ENCODE measurements around the gene PTK7.
A peak's percentile ranks its signal among the peaks of the same experiment; 100 is the strongest.

The PTK7 gene

DNA sequence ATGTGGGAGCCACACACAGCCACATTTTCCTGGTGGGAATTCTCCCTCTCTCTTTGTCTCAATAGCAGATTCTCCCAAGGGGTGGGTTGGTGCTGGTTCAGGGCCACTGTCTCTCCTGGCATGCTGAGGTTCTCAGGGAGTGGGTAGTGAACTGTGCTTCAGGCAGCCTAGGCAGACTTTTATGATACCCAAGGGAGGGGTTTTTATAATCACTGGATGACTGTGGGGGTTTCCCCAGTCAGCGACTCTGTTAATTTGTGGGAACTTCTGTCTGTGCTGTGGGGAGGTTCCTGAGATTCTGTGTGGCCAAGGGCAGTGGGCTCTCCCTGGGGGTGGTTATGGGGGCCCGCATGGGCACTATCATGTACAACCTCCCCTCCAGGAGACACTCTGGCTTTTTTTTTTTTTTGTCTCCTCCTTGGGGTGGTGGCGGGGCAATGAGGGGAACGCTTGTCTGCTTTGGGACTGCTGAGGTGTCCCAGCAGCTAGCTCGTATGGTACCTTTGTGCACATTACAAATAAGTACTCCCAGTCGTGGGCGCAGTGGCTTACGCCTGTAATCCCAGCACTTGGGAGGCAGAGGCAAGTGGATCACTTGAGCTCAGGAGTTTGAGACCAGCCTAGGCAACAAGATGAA, 10.0 kb downstream of the PTK7 start:
- H3K9me3 ChIP-seq (ENCODE audit: control insufficient read depth, insufficient read depth, low read length) = no peaks in the 10 kb centered on the region
- peaks cover 23% of the 10 kb centered on the region for H3K4me1 ChIP-seq (ENCODE audit: insufficient read depth, low read length)
- no peaks in the 10 kb centered on the region for H3K36me3 ChIP-seq (ENCODE audit: insufficient read depth, low read length)
- H3K9ac ChIP-seq (ENCODE audit: low read depth, low read length) = no peak overlapping the region

GRCh38 chr6:43088654-43089056, 12.5 kb downstream of the PTK7 start:
- no peak overlapping the region for H3K9ac ChIP-seq (ENCODE audit: low read depth, low read length)
- H3K9me3 ChIP-seq (ENCODE audit: control insufficient read depth, insufficient read depth, low read length) = no peaks in the 10 kb centered on the region
- no peaks in the 10 kb centered on the region for H3K36me3 ChIP-seq (ENCODE audit: insufficient read depth, low read length)
- peaks cover 19% of the 10 kb centered on the region for H3K4me1 ChIP-seq (ENCODE audit: insufficient read depth, low read length)

- peaks cover 24% of the 10 kb centered on the region for H3K4me1 ChIP-seq (ENCODE audit: insufficient read depth, low read length)
- no peaks in the 10 kb centered on the region for H3K36me3 ChIP-seq (ENCODE audit: insufficient read depth, low read length)
- H3K9ac ChIP-seq (ENCODE audit: low read depth, low read length) = 0 out of 2 replicates have a peak overlapping the region, but pooled peaks have one; percentile 6
- no peaks in the 10 kb centered on the region for H3K9me3 ChIP-seq (ENCODE audit: control insufficient read depth, insufficient read depth, low read length)
These were observed 13.4 kb downstream of the PTK7 start for GRCh38 chr6:43089467-43089866.

- Histone ChIP-seq H3K4me1 (ENCODE audit: insufficient read depth, low read length) (peaks cover 24% of the 10 kb centered on the region), H3K9me3 (ENCODE audit: control insufficient read depth, insufficient read depth, low read length) (no peaks in the 10 kb centered on the region), H3K9ac (ENCODE audit: low read depth, low read length) (no peak overlapping the region), H3K36me3 (ENCODE audit: insufficient read depth, low read length) (no peaks in the 10 kb centered on the region)
These were observed 13.9 kb downstream of the PTK7 start for GRCh38 chr6:43089874-43090558.

- H3K4me1 ChIP-seq (ENCODE audit: insufficient read depth, low read length) = peaks cover 25% of the 10 kb centered on the region
- H3K36me3 ChIP-seq (ENCODE audit: insufficient read depth, low read length) = no peaks in the 10 kb centered on the region
- no peaks in the 10 kb centered on the region for H3K9me3 ChIP-seq (ENCODE audit: control insufficient read depth, insufficient read depth, low read length)
- no peak overlapping the region for H3K9ac ChIP-seq (ENCODE audit: low read depth, low read length)
These were observed 14.4 kb downstream of the PTK7 start for GRCh38 chr6:43090559-43090956.

- Histone ChIP-seq H3K9ac (ENCODE audit: low read depth, low read length) (no peak overlapping the region), H3K9me3 (ENCODE audit: control insufficient read depth, insufficient read depth, low read length) (no peaks in the 10 kb centered on the region), H3K36me3 (ENCODE audit: insufficient read depth, low read length) (no peaks in the 10 kb centered on the region), H3K4me1 (ENCODE audit: insufficient read depth, low read length) (peaks cover 30% of the 10 kb centered on the region)
These were observed 14.9 kb downstream of the PTK7 start for GRCh38 chr6:43091020-43091419.

DNA sequence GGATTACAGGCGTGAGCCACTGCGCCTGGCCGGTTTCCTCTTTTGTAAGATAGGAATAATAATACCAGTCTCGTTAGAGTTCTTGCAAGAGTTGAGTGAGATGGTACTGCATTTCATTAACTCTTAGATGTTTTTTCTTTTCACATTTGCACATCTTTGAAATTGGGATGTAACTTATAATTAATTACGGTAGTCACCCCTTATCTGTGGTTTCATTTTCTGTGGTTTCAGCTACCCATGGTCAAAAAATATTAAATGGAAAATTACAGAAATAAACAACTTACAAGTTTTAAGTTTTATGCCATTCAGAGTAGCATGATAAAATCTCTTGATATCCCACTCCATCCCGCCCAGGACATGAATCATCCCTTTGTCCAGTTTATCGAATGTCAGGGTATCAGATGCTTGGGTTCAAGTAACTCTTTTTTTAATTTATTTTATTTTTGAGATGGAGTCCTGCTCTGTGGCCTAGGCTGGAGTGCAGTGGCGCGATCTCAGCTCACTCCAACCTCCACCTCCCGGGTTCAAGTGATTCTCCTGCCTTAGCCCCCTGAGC, 15.4 kb downstream of the PTK7 start:
- Histone ChIP-seq H3K4me1 (ENCODE audit: insufficient read depth, low read length) (peaks cover 34% of the 10 kb centered on the region), H3K9ac (ENCODE audit: low read depth, low read length) (no peak overlapping the region), H3K36me3 (ENCODE audit: insufficient read depth, low read length) (no peaks in the 10 kb centered on the region), H3K9me3 (ENCODE audit: control insufficient read depth, insufficient read depth, low read length) (no peaks in the 10 kb centered on the region)

- Histone ChIP-seq H3K4me1 (ENCODE audit: insufficient read depth, low read length) (peaks cover 43% of the 10 kb centered on the region), H3K36me3 (ENCODE audit: insufficient read depth, low read length) (no peaks in the 10 kb centered on the region), H3K9ac (ENCODE audit: low read depth, low read length) (no peak overlapping the region), H3K9me3 (ENCODE audit: control insufficient read depth, insufficient read depth, low read length) (no peaks in the 10 kb centered on the region)
These were observed 16.5 kb downstream of the PTK7 start for GRCh38 chr6:43092635-43093034.

DNA sequence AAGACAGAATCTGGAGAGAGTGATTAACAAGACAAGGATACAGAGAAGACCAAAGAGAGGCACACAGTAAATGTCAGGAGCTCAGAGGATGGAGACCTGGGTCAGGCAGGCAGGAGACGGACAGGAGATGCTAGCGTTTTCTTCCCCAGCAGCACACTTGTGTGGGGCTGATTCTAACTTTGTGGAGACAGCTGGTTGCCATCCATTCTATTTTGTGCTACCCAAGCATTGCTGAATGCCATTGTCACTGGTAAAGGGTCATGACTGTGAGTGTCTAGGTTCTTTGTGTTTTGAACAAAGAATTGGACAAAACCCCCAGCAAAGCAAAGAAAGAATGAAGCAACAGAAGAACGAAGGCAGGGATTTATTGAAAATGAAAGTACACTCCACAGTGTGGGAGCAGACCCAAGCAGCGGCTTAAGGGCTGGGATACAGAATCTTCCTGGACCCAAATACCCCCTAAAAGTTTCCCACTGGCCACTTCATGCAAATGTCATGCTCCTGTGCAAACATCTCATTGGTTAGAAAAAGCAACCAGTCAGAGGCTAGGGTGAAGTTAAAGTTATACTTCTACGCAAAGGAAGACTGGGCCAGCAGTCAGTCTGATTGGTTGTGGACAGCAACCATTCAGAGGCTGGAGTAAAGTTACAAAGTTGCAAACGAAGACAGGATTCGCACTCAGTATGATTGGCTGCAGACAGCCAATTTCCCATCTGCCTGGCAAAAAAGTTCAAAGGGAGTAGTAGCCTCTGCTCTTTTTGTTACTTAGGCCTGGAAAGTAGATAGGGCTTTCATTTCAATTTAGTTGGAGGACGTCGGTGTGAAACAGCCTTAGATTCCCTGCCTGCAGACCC, 17.5 kb downstream of the PTK7 start:
- no peaks in the 10 kb centered on the region for H3K36me3 ChIP-seq (ENCODE audit: insufficient read depth, low read length)
- peaks cover 46% of the 10 kb centered on the region for H3K4me1 ChIP-seq (ENCODE audit: insufficient read depth, low read length)
- no peak overlapping the region for H3K9ac ChIP-seq (ENCODE audit: low read depth, low read length)
- no peaks in the 10 kb centered on the region for H3K9me3 ChIP-seq (ENCODE audit: control insufficient read depth, insufficient read depth, low read length)

- Histone ChIP-seq H3K36me3 (ENCODE audit: insufficient read depth, low read length) (no peaks in the 10 kb centered on the region), H3K4me1 (ENCODE audit: insufficient read depth, low read length) (peaks cover 32% of the 10 kb centered on the region), H3K9me3 (ENCODE audit: control insufficient read depth, insufficient read depth, low read length) (no peaks in the 10 kb centered on the region), H3K9ac (ENCODE audit: low read depth, low read length) (no peak overlapping the region)
These were observed 19.8 kb downstream of the PTK7 start for GRCh38 chr6:43095939-43096338.

GRCh38 chr6:43096451-43097097, 20.5 kb downstream of the PTK7 start:
- Histone ChIP-seq H3K9me3 (ENCODE audit: control insufficient read depth, insufficient read depth, low read length) (no peaks in the 10 kb centered on the region), H3K9ac (ENCODE audit: low read depth, low read length) (no peak overlapping the region), H3K4me1 (ENCODE audit: insufficient read depth, low read length) (peaks cover 32% of the 10 kb centered on the region), H3K36me3 (ENCODE audit: insufficient read depth, low read length) (no peaks in the 10 kb centered on the region)

DNA sequence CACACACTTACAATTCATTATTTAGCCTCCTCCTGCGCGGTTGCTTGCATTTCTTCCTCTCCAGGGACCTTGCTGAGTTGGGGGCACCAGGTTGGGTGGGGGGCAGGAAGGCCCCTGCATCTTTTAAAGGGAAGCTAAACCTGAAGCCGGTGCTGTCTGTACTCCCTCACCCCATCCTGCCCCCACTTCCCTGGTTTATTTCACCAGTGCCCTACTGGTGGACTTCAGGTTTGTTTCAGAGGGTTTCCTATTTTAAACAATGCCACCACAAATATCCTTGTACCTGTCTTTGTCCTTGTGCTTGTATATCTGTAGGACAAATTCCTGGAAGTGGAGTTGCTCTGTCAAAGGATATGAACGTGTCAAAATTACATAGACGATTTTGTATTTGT, 21.0 kb downstream of the PTK7 start:
- Histone ChIP-seq H3K9ac (ENCODE audit: low read depth, low read length) (no peak overlapping the region), H3K36me3 (ENCODE audit: insufficient read depth, low read length) (no peaks in the 10 kb centered on the region), H3K4me1 (ENCODE audit: insufficient read depth, low read length) (peaks cover 32% of the 10 kb centered on the region), H3K9me3 (ENCODE audit: control insufficient read depth, insufficient read depth, low read length) (no peaks in the 10 kb centered on the region)

DNA sequence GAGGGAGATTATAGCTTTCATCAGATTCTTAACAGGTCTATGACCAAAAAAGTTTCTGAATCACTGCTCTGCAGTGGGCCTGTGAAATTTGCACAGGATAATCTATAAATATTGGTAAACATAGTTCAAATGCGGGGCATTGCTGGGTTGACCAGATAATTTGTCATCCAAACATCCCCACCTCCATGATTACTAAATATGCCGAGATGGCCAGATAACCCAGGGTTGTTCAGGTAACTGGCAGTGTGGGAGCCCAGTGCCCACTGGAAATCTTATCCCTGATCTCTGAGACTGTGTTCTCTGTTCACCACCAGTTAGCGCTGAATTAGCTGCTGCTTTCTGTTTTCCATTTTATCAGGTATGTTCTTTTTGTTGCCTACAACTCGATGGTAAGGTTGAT, 21.4 kb downstream of the PTK7 start:
- Histone ChIP-seq H3K36me3 (ENCODE audit: insufficient read depth, low read length) (no peaks in the 10 kb centered on the region), H3K4me1 (ENCODE audit: insufficient read depth, low read length) (peaks cover 32% of the 10 kb centered on the region), H3K9ac (ENCODE audit: low read depth, low read length) (no peak overlapping the region), H3K9me3 (ENCODE audit: control insufficient read depth, insufficient read depth, low read length) (no peaks in the 10 kb centered on the region)

DNA sequence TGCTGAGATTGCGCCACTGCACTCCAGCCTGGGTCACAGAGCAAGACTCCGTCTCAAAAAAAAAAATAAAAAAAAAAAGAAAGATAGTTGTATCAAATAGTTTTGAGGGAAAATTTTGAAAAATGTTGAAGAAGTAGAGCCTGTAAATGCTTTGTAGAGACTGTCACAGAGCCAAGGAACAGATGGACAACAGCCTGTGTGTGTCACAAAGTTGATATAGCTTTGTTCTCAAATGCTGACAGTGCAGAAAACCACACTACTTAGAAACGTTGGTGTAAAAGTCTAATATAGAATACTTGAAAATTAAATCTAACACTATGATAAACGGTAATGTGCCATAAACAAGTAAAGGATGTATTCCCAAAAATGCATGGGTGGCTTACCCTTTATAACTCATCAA, 25.4 kb downstream of the PTK7 start:
- H3K4me1 ChIP-seq (ENCODE audit: insufficient read depth, low read length) = peaks cover 23% of the 10 kb centered on the region
- H3K9ac ChIP-seq (ENCODE audit: low read depth, low read length) = no peak overlapping the region

More for the DNA sequence above, 25.4 kb downstream of the PTK7 start:
- H3K36me3 ChIP-seq (ENCODE audit: insufficient read depth, low read length) = no peaks in the 10 kb centered on the region
- no peaks in the 10 kb centered on the region for H3K9me3 ChIP-seq (ENCODE audit: control insufficient read depth, insufficient read depth, low read length)

All from ES-I3 (cell line).